CD4-positive, alpha-beta T cell treated with Interferon gamma for 1 hour (primary cell): Measurements from ENCODE around the gene ASH1L.

Source experiments
- DNase-seq: peaks from one replicate; pipeline ENCODE4 v3.0.0-alpha.2; 2020

Gene ASH1L

GRCh38 chr1:155325603-155325893 is 237.1 kb downstream of the ASH1L start:
- no peak for DNase-seq

- no peak for DNase-seq
Observed at GRCh38 chr1:155324717-155325602, 237.6 kb downstream of the ASH1L start.

GRCh38 chr1:155324037-155324716 is 238.4 kb downstream of the ASH1L start:
- DNase-seq: peak; percentile 88

- DNase-seq: peak; percentile 79
Observed at GRCh38 chr1:155323729-155324036, 238.9 kb downstream of the ASH1L start.

- DNase-seq: peak; percentile 78
Observed at GRCh38 chr1:155322953-155323728, 239.5 kb downstream of the ASH1L start.

- no peak for DNase-seq
Observed at GRCh38 chr1:155322571-155322952, 240.0 kb downstream of the ASH1L start.

GRCh38 chr1:155321639-155322503 is 240.7 kb downstream of the ASH1L start:
- DNase-seq: no peak

- DNase-seq: peak; percentile 72
Observed at GRCh38 chr1:155320661-155321617, 241.7 kb downstream of the ASH1L start, which contains the start of gene RUSC1. RUSC1 (plus strand) TSS chr1:155320894; CDS start chr1:155321774, 880 bp downstream.

- DNase-seq: no peak
Observed at GRCh38 chr1:155320252-155320651, 242.4 kb downstream of the ASH1L start.

GRCh38 chr1:155319536-155319935 is 243.1 kb downstream of the ASH1L start:
- no peak for DNase-seq

- no peak for DNase-seq
Observed at GRCh38 chr1:155318082-155318481, 244.5 kb downstream of the ASH1L start.

GRCh38 chr1:155316922-155317321 is 245.7 kb downstream of the ASH1L start:
- no peak for DNase-seq

- no peak for DNase-seq
Observed at GRCh38 chr1:155313261-155313660, 249.3 kb downstream of the ASH1L start.

- no peak for DNase-seq
Observed at GRCh38 chr1:155309423-155310021, 253.1 kb downstream of the ASH1L start.

- peak; percentile 99 for DNase-seq
Observed at GRCh38 chr1:155308493-155309422, 253.8 kb downstream of the ASH1L start, which contains the start of gene FDPS. FDPS (plus strand) TSS chr1:155308866; CDS start chr1:155309790, 924 bp downstream.

GRCh38 chr1:155307247-155307740 is 255.3 kb downstream of the ASH1L start:
- DNase-seq: no peak

- DNase-seq: no peak
Observed at GRCh38 chr1:155305881-155306391, 256.7 kb downstream of the ASH1L start.

- no peak for DNase-seq
Observed at GRCh38 chr1:155304558-155305063, 258.0 kb downstream of the ASH1L start.

- DNase-seq: no peak
Observed at GRCh38 chr1:155301342-155301841, 261.2 kb downstream of the ASH1L start, which contains the start of gene PKLR. PKLR (minus strand) TSS chr1:155301438; CDS start chr1:155301395, 43 bp downstream.
